Measurements from ENCODE around the gene SUPV3L1. TPM values are rescaled to one million over a fixed set of nuclear protein-coding genes. Genes with fewer than 3 reads are reported as not detected.

SUPV3L1 gene
- total and polyA plus RNA-seq, 2 of the 8 experiments (the other 6 are each of a cell fraction or from before 2014, with no cell fraction given) = 34.6 to 45.6 TPM

DNA sequence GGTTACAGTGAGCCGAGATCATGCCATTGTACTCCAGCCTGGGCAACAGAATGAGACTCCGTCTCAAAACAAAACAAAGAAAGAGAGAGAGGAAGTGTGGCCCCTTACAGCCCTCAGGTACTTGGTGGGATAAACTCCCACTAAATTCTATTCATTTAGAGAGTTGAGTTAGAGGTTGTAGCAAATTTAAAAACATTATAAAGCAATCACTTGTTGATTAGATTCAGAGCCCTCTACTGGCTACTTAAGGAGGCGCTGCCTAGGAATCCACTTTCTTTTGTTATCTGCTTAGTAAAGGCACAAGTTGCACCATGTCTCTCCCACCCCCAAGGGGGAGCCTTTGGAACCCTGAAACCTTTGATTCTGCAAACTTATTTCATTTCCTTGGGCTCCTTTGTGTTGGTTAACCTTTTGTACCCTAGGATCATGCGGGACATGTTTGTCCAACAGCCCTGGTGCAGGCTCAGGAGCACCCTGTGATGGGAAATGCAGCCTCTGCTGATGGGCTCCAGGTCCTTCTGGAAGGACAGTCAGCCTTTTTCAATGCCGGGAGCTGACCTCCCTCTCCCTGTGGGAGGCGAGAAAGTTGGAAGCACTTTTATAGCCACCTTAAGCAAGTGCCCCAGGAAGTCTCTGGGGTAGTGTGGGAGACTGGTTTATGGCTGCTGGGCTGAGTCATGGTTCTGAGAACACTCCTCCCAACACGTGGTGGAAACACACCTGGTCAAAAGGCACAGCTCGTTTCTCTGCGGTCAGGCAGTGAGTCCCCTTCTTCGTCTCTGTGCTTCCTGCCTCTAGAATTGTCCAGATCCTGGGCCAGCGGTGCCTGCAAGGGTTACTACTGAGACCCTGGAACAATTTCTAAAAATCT is 42.4 kb downstream of the SUPV3L1 start (continued):
- TF ChIP-seq HDAC6 (IDR thresholded peaks at IDR 0.05; ENCODE audit: low read depth, low read length) (no peak), ASH2L (IDR thresholded peaks at IDR 0.05; ENCODE audit: low read length) (no peak), BACH1 (IDR thresholded peaks at IDR 0.05; ENCODE audit: low read length) (no peak), EGR1 (IDR thresholded peaks at IDR 0.05; ENCODE audit: borderline replicate concordance, low read depth, low read length) (no peak), YY1 (IDR thresholded peaks at IDR 0.05; ENCODE audit: low read depth, low read length) (no peak), RAD21 (IDR thresholded peaks at IDR 0.05 in 1 of 2, conservative IDR thresholded peaks at IDR 0.05 in 1 of 2; ENCODE audit: low read depth in 2 of 2, low read length in 2 of 2) (peak; percentile 35 to 53; a peak in 3 of 4 replicates), EZH2 (IDR thresholded peaks at IDR 0.05; ENCODE audit: low read depth, low read length, severe bottlenecking) (no peak), SP4 (IDR thresholded peaks at IDR 0.05; ENCODE audit: low read length) (no peak), RNF2 (IDR thresholded peaks at IDR 0.05; ENCODE audit: borderline replicate concordance, low read depth, low read length, missing control alignments, poor library complexity, severe bottlenecking) (no peak), CHD2 (IDR thresholded peaks at IDR 0.05; ENCODE audit: low read length) (no peak), PHF8 (conservative IDR thresholded peaks at IDR 0.05; ENCODE audit: low read depth, low read length) (no peak), SP2 (IDR thresholded peaks at IDR 0.05; ENCODE audit: low read length) (no peak), NANOG (IDR thresholded peaks at IDR 0.05; ENCODE audit: insufficient read depth, low read depth, low read length, poor library complexity, severe bottlenecking) (no peak), JUN (IDR thresholded peaks at IDR 0.05; ENCODE audit: low read depth, low read length) (no peak), BCL11A (IDR thresholded peaks at IDR 0.05; ENCODE audit: low read depth in 2 of 2, low read length in 2 of 2) (no peak)
- TF ChIP-seq, protein P1, sequence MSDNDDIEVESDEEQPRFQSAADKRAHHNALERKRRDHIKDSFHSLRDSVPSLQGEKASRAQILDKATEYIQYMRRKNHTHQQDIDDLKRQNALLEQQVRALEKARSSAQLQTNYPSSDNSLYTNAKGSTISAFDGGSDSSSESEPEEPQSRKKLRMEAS (IDR thresholded peaks at IDR 0.05) = peak; percentile 66
- TF ChIP-seq, protein P2, sequence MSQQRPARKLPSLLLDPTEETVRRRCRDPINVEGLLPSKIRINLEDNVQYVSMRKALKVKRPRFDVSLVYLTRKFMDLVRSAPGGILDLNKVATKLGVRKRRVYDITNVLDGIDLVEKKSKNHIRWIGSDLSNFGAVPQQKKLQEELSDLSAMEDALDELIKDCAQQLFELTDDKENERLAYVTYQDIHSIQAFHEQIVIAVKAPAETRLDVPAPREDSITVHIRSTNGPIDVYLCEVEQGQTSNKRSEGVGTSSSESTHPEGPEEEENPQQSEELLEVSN (IDR thresholded peaks at IDR 0.05) = peak; percentile 24; the same call in 1 of the 2 replicates
- TF ChIP-seq, protein P3, sequence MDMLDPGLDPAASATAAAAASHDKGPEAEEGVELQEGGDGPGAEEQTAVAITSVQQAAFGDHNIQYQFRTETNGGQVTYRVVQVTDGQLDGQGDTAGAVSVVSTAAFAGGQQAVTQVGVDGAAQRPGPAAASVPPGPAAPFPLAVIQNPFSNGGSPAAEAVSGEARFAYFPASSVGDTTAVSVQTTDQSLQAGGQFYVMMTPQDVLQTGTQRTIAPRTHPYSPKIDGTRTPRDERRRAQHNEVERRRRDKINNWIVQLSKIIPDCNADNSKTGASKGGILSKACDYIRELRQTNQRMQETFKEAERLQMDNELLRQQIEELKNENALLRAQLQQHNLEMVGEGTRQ (IDR thresholded peaks at IDR 0.05; ENCODE audit: low read length) = no peak

All from H1 (cell line).